SH-SY5Y (cell line): ENCODE data around the gene TNIP1.

Experiments used
- GATA2 ChIP-seq: IDR thresholded peaks from 2 replicates; pipeline ENCODE4 v1.6.1; 2011; ENCODE audit warnings: mild to moderate bottlenecking, low read depth, low read length
- GATA3 ChIP-seq: IDR thresholded peaks from 2 replicates; pipeline ENCODE4 v1.6.1; 2011; ENCODE audit warnings: low read depth, mild to moderate bottlenecking, low read length, moderate library complexity

DNA sequence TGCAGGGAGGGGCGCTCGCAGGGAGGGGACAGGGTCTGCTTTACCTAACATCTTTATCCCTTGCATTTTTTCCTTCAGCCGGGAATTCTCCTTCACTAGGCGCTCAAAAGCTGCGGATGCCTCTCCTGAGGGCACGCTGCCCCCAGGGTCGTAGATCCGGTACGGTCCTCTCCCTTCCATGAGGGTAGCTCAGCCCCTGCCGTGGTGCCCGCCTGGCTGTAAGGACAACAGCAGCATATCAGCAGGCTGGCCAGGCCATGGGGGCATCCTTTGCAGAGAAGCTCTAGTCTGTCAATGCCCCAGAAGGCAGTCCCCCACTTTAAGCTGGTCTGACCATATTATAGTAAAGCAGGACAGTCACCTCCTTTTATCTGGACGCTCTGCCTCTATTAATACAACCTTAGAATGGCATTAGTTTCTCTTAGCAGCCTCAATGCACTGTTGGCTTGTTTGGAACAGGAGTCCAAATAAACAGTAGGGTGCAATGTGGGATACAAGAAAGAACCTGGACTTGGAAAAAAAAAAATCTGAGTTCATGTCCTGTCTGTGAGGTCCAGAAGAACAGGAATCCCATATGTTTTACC lies 15.8 kb downstream of the TNIP1 start:
- TF ChIP-seq GATA3 (no peak), GATA2 (no peak)
